ENCODE results near the gene NUCKS1. TPM values are rescaled to one million over a fixed set of nuclear protein-coding genes. Genes with fewer than 3 reads are reported as not detected.

Gene NUCKS1
- total RNA-seq, 1 experiment from 2014 or later = 210 TPM

- CTCF ChIA-PET = interaction anchor here (0.6 to 1.1 kb wide), 5 partner anchors 13 to 305 kb away, joined by 3 to 6 read pairs (median 3); partner anchors contain the start of gene RAB29
- BruUV-seq (replicated peaks) = no TSS peak
- in situ Hi-C loops (cut with HindIII; ENCODE audit: low pct_unique_long_range_greater_than_20kb, low sequenced_read_pairs) = no loop called here
Measured at GRCh38 chr1:205672395-205672889, 77.5 kb downstream of the NUCKS1 start.

GRCh38 chr1:205670611-205671430 is 79.2 kb downstream of the NUCKS1 start:
- ChIA-PET CTCF (no interaction called here), POLR2A (interaction anchor here (0.6 kb wide), 1 partner anchor 41 kb away, joined by 3 read pairs; no protein-coding TSS in a partner anchor)
- in situ Hi-C loops (cut with HindIII; ENCODE audit: low pct_unique_long_range_greater_than_20kb, low sequenced_read_pairs) = no loop called here
- no peak for TF ChIP-seq SIN3A (IDR thresholded peaks at IDR 0.05; ENCODE audit: borderline replicate concordance, insufficient read depth, low read depth, low read length)
- TF ChIP-seq TCF7L2 (IDR thresholded peaks at IDR 0.05; ENCODE audit: low read depth, low read length) = no peak
- no peak for TF ChIP-seq REST (IDR thresholded peaks at IDR 0.05; ENCODE audit: insufficient read depth in 1 of 2, low read depth in 2 of 2, low read length in 1 of 2)
- no peak for TF ChIP-seq CTCF (IDR thresholded peaks at IDR 0.05)
- TF ChIP-seq POLR2AphosphoS5 (IDR thresholded peaks at IDR 0.05; ENCODE audit: low read depth, low read length) = no peak
- Histone ChIP-seq H3K9me3 (ENCODE audit: control insufficient read depth, insufficient read depth, low read depth, low read length) (no peaks in the 10 kb centered on the region), H3K27me3 (ENCODE audit: control insufficient read depth, insufficient read depth, low read length) (no peaks in the 10 kb centered on the region), H3K27ac (ENCODE audit: low read length) (no peak overlapping the region), H3K36me3 (ENCODE audit: control insufficient read depth, insufficient read depth, low read length) (no peaks in the 10 kb centered on the region), H3K4me3 (ENCODE audit: low read depth in 2 of 2, low read length in 2 of 2) (no peak overlapping the region), H3K4me1 (ENCODE audit: control insufficient read depth, insufficient read depth, low read length) (peaks cover 34% of the 10 kb centered on the region)
- intact Hi-C loops (cut with micrococcal nuclease; ENCODE audit: unreplicated experiment) = loop anchor here (5.0 kb wide), 1 partner anchor 41 kb away; no protein-coding TSS in a partner anchor
- DNase-seq (ENCODE audit: low read depth, low spot score) (no peak), ATAC-seq (no peak; the same call in 1 of the 2 replicates)
- BruUV-seq (replicated peaks) = no TSS peak

More at GRCh38 chr1:205672395-205672889, 77.5 kb downstream of the NUCKS1 start:
- H3K27ac ChIP-seq (ENCODE audit: low read length) = peak overlapping the region; percentile 2; the same call in 1 of the 2 replicates
- TF ChIP-seq SIN3A (IDR thresholded peaks at IDR 0.05; ENCODE audit: borderline replicate concordance, insufficient read depth, low read depth, low read length) (no peak), CTCF (IDR thresholded peaks at IDR 0.05) (peak; percentile 72), POLR2AphosphoS5 (IDR thresholded peaks at IDR 0.05; ENCODE audit: low read depth, low read length) (no peak)
- intact Hi-C loops (cut with micrococcal nuclease; ENCODE audit: unreplicated experiment) = loop anchor here (5.0 kb wide), 1 partner anchor 40 kb away; no protein-coding TSS in a partner anchor
- no peak for DNase-seq (ENCODE audit: low read depth, low spot score)
- H3K9me3 ChIP-seq (ENCODE audit: control insufficient read depth, insufficient read depth, low read depth, low read length) = no peaks in the 10 kb centered on the region
- no peaks in the 10 kb centered on the region for H3K27me3 ChIP-seq (ENCODE audit: control insufficient read depth, insufficient read depth, low read length)
- POLR2A ChIA-PET = interaction anchor here (0.6 kb wide), 1 partner anchor 24 kb away, joined by 3 read pairs; no protein-coding TSS in a partner anchor
- no peak overlapping the region for H3K4me3 ChIP-seq (ENCODE audit: low read depth in 2 of 2, low read length in 2 of 2)
- ATAC-seq = peak; percentile 48
- H3K36me3 ChIP-seq (ENCODE audit: control insufficient read depth, insufficient read depth, low read length) = no peaks in the 10 kb centered on the region
- peaks cover 34% of the 10 kb centered on the region for H3K4me1 ChIP-seq (ENCODE audit: control insufficient read depth, insufficient read depth, low read length)
